Body of pancreas (tissue), 4 donors: Measurements from ENCODE around the gene NTRK1.

Experiments used
- POLR2A ChIP-seq, 3 donors: fragments of 450-650 bp; IDR thresholded peaks; one replicate each; pipeline ENCODE4 v1.6.1; 2016; ENCODE audit warnings: antibody characterized with exemption in 3 of 3, mild to moderate bottlenecking in 2 of 3
- TF ChIP-seq, protein P1 (sequence below), 7 experiments: fragments of 450-650 bp in 4 of 7; fragments of 200-600 bp in 3 of 7; sonication (generic) in 3 of 7; IDR thresholded peaks; one replicate each; pipeline ENCODE4 v1.5.1; 2016 to 2019; ENCODE audit warnings: antibody characterized with exemption in 7 of 7

DNA sequence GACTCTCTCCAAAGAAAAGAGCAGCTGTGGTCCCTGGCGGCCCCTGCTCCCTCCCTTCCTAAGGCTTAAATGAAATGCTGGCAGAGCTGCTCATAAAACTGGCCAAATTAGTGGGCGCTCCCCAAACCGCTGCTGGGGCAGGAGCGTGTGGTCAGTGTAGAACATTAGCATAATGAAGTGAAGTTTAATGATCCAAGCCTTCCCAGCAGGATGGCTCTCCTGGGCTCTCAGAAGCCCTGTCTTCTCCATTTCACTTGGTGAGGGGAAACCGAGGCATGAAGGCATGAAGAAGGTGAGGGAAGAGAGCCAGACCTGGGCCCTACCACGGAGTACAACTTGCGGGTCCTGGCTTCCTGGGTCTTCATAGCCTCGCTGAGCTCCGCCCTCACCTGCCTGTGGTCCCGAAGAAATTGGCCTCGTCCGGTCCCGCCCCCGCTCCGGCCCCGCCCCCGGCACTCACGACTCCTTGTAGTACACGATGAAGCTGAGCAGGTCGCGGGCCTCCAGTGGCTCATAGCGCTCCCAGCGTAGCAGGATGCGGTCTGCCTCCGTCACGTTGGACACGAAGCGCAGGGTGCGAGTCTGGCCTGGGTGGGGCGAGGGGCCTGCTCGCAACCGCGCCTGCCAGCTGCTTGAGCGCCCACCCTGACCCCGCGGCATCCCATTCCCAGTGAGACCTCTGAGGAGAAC lies 12.1 kb upstream of the NTRK1 start:
- TF ChIP-seq, protein P1, sequence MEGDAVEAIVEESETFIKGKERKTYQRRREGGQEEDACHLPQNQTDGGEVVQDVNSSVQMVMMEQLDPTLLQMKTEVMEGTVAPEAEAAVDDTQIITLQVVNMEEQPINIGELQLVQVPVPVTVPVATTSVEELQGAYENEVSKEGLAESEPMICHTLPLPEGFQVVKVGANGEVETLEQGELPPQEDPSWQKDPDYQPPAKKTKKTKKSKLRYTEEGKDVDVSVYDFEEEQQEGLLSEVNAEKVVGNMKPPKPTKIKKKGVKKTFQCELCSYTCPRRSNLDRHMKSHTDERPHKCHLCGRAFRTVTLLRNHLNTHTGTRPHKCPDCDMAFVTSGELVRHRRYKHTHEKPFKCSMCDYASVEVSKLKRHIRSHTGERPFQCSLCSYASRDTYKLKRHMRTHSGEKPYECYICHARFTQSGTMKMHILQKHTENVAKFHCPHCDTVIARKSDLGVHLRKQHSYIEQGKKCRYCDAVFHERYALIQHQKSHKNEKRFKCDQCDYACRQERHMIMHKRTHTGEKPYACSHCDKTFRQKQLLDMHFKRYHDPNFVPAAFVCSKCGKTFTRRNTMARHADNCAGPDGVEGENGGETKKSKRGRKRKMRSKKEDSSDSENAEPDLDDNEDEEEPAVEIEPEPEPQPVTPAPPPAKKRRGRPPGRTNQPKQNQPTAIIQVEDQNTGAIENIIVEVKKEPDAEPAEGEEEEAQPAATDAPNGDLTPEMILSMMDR (IDR thresholded peaks at IDR 0.05) = no peak
- TF ChIP-seq POLR2A (IDR thresholded peaks at IDR 0.05) = no peak
